Fibroblast of mammary gland (primary cell): Measurements from ENCODE around the gene BICC1.

Experiments
- DNase-seq: peaks from one replicate; pipeline ENCODE4 v3.0.0-alpha.2; 2010; ENCODE audit warnings: low read depth
- H3K4me3 ChIP-seq: 2 replicates; pipeline ENCODE4 v1.5.1; 2011; ENCODE audit warnings: low read depth, mild to moderate bottlenecking, low read length, moderate library complexity; ENCODE audit not compliant: control insufficient read depth
- TF ChIP-seq, protein P1 (sequence below): conservative IDR thresholded peaks from 2 replicates; pipeline ENCODE4 v1.5.1; 2011; ENCODE audit warnings: low read depth, low read length, inconsistent platforms; ENCODE audit not compliant: control insufficient read depth, insufficient read depth

Gene BICC1

DNA sequence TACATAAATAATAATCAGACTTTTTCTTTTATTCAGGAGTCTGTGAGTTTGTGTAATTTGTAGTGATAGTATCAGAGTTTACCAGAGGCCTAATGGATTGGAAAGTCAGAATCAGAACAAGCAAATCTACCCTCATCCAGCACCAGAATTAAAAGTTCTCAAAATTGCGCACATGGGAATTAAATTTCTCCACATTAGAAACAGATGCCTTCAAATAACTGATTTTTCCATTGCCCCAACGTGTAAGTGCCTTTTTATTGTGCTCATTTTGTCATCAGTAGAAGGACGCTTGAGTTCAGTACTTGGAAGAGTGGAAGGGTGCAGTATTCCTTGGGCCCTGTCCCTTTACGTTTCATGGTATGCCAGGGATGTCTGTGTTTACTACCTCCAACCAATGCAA is 32.8 kb downstream of the BICC1 start:
- no peak overlapping the region for H3K4me3 ChIP-seq
- TF ChIP-seq, protein P1, sequence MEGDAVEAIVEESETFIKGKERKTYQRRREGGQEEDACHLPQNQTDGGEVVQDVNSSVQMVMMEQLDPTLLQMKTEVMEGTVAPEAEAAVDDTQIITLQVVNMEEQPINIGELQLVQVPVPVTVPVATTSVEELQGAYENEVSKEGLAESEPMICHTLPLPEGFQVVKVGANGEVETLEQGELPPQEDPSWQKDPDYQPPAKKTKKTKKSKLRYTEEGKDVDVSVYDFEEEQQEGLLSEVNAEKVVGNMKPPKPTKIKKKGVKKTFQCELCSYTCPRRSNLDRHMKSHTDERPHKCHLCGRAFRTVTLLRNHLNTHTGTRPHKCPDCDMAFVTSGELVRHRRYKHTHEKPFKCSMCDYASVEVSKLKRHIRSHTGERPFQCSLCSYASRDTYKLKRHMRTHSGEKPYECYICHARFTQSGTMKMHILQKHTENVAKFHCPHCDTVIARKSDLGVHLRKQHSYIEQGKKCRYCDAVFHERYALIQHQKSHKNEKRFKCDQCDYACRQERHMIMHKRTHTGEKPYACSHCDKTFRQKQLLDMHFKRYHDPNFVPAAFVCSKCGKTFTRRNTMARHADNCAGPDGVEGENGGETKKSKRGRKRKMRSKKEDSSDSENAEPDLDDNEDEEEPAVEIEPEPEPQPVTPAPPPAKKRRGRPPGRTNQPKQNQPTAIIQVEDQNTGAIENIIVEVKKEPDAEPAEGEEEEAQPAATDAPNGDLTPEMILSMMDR: no peak
- DNase-seq: no peak

DNA sequence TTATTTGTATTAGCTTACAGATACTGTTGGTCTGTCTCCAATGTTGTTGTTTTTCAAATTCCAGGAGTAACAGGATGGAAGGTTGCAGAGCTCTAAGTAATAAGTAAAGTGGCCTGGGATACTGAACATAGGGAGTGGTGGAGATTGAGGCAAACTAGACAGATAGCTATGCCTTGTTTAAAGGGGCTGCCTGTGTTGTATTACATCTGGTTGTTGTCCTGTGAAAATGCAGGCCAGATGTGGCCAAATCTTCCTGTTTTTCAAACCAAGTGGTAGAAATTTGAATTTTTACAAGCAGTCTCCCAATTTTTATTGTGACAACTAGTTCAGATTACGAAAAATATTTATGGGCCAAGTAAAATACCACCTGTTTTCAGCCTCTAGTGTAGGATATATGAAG is 33.5 kb downstream of the BICC1 start:
- H3K4me3 ChIP-seq: no peak overlapping the region
- TF ChIP-seq, protein P1: no peak
- DNase-seq: no peak

DNA sequence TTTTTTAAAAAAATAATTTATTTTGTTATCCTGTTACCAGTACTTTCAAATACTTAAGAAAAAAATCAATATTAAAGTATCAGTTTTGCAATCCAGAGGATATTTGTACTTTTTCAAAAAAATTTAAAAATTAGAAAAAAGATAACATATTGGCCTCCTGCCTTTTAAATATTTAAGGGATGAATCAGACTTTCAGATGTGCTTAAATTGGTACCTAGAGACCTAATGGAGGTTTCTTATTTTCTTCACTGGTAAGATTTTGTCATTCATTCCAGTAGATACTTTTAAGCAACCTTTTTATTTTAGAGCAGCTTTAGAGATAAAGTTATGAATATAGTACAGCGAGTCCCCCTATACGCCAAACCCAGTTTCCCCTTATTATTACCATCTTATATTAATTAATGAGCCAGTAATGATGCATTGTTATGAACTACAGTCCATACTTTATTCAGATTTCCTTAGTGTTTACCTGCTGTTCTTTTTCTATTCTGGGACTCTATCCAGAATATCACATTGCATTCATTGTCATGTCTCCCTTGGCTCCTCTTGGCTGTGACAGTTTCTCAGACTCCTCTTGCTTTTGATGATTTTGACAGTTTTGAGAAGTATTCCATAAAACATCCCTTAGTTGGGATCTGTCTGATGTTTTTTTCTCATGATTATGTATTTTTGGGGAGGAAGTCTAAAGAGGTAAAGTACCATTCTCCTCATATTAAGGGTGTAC is 34.2 kb downstream of the BICC1 start:
- TF ChIP-seq, protein P1: no peak
- DNase-seq: no peak
- H3K4me3 ChIP-seq: no peak overlapping the region

DNA sequence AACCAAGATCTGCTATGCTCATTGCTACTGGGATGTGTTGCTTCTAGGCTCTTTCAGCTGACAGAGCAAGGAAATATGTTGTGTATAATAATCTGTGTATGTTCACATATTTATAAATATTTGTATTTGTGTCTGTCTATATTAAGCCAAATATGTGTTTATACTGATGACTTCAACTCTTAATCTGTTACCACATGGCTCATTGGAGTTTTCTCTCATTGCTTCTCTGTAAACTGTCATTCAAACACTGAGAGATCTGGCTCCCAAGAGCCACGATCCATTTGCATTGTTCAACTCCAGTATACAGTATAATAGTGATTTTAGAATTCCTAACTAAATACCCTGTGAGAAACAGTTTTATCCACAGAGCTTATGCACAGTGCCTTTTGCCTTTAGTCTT is 35.3 kb downstream of the BICC1 start:
- no peak overlapping the region for H3K4me3 ChIP-seq
- no peak for DNase-seq
- TF ChIP-seq, protein P1: no peak

DNA sequence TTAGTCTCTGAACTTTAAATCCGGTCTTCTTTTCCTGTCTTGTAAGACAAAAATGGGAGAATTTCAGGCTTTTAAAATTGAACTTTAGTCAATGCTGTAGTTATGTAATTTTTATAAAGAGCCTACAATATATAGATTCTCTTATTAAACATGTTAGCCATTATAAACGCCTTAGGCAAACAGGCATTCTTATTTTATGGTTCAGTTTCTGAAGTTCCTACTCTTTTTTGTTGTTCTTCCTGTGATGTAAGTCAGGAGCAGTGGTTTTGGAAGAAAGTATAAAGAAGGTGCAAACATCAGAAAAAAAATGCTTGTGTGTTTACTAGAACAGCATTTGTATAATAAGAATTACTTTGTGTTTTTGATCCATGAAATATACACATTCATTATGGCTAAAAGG is 41.6 kb downstream of the BICC1 start:
- TF ChIP-seq, protein P1: no peak
- DNase-seq: no peak
- no peak overlapping the region for H3K4me3 ChIP-seq

DNA sequence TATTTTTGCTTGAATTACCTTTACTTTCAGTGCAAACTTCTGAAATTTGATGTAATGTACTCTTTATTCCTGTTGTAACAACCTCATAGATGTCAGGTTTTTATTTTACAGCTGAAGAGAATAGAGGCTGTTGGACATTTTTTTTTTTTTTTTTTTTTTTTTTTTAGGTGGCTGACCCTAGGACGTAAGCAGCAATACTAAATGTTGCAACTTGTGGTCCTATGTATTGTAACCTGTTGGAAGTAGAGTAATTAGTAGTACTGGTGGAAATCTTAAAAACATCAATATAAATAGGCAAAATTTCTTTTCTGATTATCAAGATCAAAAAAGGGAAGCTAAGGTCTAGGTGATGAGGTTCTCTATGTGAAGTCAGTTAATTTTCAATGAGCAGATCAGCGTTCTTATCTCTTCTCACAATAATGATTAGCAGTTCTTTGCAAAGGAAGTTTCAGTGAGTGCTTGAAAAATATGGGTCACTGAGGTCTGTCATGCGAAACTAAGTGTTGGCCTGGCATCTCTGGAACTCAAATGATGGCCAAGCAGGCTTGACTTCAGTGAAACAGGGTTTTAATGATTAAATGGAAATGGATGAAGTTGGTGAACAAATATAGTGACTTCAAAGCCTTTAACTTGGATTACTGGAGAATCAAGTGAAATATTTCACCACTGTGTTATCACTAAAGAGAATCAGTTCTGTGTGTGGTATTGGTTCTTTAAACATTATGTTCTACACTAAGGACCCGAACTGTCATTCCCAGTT is 42.7 kb downstream of the BICC1 start:
- no peak overlapping the region for H3K4me3 ChIP-seq
- TF ChIP-seq, protein P1: no peak
- DNase-seq: no peak
